IPS-18a (cell line): ENCODE results near the gene MAD1L1.
"Not testable (repeated sequence)": the region's sequence is repeated elsewhere in the genome, so short reads cannot be mapped to it uniquely, and the experiment has no call there.

Experiments used
- H3K27ac ChIP-seq: one replicate; pipeline ENCODE4 v1.5.1; 2013; ENCODE audit warnings: low read length
- H3K27me3 ChIP-seq: one replicate; pipeline ENCODE4 v1.6.1; 2013; ENCODE audit warnings: mild to moderate bottlenecking, low read length; ENCODE audit not compliant: control insufficient read depth, insufficient read depth
- H3K36me3 ChIP-seq: one replicate; pipeline ENCODE4 v1.6.1; 2013; ENCODE audit warnings: low read depth, low read length; ENCODE audit not compliant: control insufficient read depth
- H3K4me1 ChIP-seq: one replicate; pipeline ENCODE4 v1.6.1; 2013; ENCODE audit warnings: low read depth, low read length; ENCODE audit not compliant: control insufficient read depth
- H3K4me3 ChIP-seq: one replicate; pipeline ENCODE4 v1.5.1; 2013; ENCODE audit warnings: low read length
- H3K9ac ChIP-seq: one replicate; pipeline ENCODE4 v1.6.1; 2013; ENCODE audit warnings: mild to moderate bottlenecking, low read length, moderate library complexity
- H3K9me3 ChIP-seq: one replicate; pipeline ENCODE4 v1.6.1; 2013; ENCODE audit warnings: low read depth, low read length; ENCODE audit not compliant: control insufficient read depth

The MAD1L1 gene

GRCh38 chr7:2165610-2166594 lies 66.8 kb downstream of the MAD1L1 start:
- Histone ChIP-seq H3K27me3 (no peaks in the 10 kb centered on the region), H3K27ac (no peak overlapping the region), H3K4me3 (no peak overlapping the region), H3K9ac (no peak overlapping the region), H3K36me3 (no peaks in the 10 kb centered on the region), H3K9me3 (no peaks in the 10 kb centered on the region), H3K4me1 (peaks cover 15% of the 10 kb centered on the region)

GRCh38 chr7:2165239-2165609 lies 67.5 kb downstream of the MAD1L1 start:
- H3K9ac ChIP-seq, result no peak overlapping the region
- no peak overlapping the region for H3K4me3 ChIP-seq
- H3K4me1 ChIP-seq, result peaks cover 15% of the 10 kb centered on the region
- no peaks in the 10 kb centered on the region for H3K9me3 ChIP-seq
- H3K27ac ChIP-seq, result no peak overlapping the region
- no peaks in the 10 kb centered on the region for H3K36me3 ChIP-seq
- no peaks in the 10 kb centered on the region for H3K27me3 ChIP-seq

- Histone ChIP-seq H3K4me1 (peaks cover 19% of the 10 kb centered on the region), H3K4me3 (no peak overlapping the region), H3K9me3 (no peaks in the 10 kb centered on the region), H3K36me3 (no peaks in the 10 kb centered on the region), H3K9ac (no peak overlapping the region), H3K27ac (no peak overlapping the region), H3K27me3 (no peaks in the 10 kb centered on the region)
Observed at GRCh38 chr7:2164646-2165045, 68.1 kb downstream of the MAD1L1 start.

GRCh38 chr7:2163600-2164555 lies 68.9 kb downstream of the MAD1L1 start:
- Histone ChIP-seq H3K27me3 (no peaks in the 10 kb centered on the region), H3K9ac (no peak overlapping the region), H3K4me1 (peaks cover 22% of the 10 kb centered on the region), H3K36me3 (no peaks in the 10 kb centered on the region), H3K27ac (no peak overlapping the region), H3K4me3 (no peak overlapping the region), H3K9me3 (no peaks in the 10 kb centered on the region)

DNA sequence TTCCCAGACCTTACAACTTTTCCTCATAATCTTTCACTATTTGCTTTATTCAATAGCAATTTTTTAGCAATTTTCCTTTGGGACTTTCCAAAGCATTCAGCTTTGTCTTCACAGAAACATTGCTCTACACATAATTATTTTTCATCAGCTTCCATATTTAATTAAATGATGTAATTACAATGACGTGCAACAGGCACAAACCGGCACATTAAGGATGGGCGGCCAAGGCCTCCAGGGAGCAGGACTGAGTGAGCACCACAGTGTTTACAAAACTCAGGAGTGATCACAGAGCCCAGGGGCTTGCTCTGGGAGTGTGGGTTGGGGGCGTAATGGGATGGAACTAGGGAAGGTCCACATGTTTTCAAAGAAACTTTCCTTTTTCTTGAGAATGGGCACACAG lies 69.8 kb downstream of the MAD1L1 start:
- H3K9ac ChIP-seq, result no peak overlapping the region
- H3K36me3 ChIP-seq, result no peaks in the 10 kb centered on the region
- peaks cover 22% of the 10 kb centered on the region for H3K4me1 ChIP-seq
- no peak overlapping the region for H3K27ac ChIP-seq
- no peak overlapping the region for H3K4me3 ChIP-seq
- H3K27me3 ChIP-seq, result no peaks in the 10 kb centered on the region
- no peaks in the 10 kb centered on the region for H3K9me3 ChIP-seq

DNA sequence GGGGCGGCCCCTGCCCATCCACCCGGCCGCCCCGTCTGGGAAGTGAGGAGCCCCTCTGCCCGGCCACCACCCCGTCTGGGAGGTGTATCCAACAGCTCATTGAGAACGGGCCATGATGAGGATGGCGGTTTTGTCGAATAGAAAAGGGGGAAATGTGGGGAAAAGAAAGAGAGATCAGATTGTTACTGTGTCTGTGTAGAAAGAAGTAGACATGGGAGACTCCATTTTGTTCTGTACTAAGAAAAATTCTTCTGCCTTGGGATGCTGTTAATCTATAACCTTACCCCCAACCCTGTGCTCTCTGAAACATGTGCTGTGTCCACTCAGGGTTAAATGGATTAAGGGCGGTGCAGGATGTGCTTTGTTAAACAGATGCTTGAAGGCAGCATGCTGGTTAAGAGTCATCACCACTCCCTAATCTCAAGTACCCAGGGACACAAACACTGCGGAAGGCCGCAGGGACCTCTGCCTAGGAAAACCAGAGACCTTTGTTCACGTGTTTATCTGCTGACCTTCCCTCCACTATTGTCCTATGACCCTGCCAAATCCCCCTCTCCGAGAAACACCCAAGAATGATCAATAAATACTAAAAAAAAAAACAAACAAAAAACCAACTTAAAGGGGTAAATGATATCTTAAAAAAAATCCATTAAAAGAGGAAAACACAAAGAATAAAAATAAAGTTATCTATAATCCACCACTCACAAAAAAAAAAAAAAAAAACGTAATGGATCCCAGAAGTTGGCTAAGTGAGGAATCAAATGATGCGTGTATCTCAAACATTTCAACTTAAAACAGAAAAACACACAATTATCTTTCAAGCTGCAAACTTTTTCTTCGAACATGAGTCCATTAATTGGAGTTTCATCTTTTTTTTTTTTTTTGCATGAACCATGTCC lies 70.5 kb downstream of the MAD1L1 start:
- H3K36me3 ChIP-seq, H3K27ac ChIP-seq, H3K27me3 ChIP-seq, H3K9me3 ChIP-seq, H3K9ac ChIP-seq, H3K4me3 ChIP-seq: not testable (repeated sequence)
- H3K4me1 ChIP-seq, result peaks cover 22% of the 10 kb centered on the region

GRCh38 chr7:2159176-2159520 lies 73.6 kb downstream of the MAD1L1 start:
- Histone ChIP-seq H3K36me3 (no peaks in the 10 kb centered on the region), H3K4me3 (no peak overlapping the region), H3K9me3 (no peaks in the 10 kb centered on the region), H3K27ac (peak overlapping the region; percentile 5), H3K9ac (no peak overlapping the region), H3K4me1 (peaks cover 22% of the 10 kb centered on the region), H3K27me3 (no peaks in the 10 kb centered on the region)

DNA sequence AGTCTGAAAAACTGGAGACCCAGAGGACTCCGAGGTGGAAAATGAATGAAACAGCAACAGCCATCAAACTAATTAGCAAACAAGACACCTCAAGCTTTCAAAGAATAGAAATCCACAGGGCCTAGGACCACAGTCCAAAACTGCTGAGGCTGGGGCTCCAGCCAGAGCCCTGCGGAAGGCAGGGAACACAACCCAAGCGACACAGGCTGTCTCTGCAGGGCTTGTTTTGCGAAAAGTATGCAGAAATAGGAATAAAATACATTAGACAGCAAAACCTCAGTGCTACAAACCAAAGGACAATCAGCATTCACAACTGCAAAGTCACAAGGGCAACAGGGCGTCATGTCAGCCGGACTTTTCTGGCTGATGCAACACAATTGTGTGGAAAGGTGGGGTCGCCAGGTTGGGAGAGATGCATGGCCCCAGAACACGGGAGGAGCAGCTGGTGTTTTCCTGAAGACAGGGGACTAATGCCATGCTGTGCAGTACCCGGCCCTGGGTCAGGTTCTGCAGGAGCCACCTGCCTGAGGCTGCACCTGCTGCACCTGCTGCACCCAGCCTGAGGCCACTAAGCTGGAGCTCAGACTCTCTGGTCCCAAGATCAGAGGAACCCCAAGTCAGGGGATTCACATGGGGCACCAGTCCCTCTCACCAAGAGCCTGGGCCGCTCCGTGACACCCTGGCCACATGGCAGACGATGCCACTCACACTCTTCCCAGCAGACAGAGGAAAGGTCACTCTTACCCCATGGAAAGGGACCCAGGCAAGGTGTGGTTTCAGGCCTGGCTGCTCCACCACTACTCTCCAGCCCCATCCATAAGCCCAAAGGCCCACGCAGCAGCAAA lies 74.2 kb downstream of the MAD1L1 start:
- Histone ChIP-seq H3K9ac (no peak overlapping the region), H3K9me3 (no peaks in the 10 kb centered on the region), H3K27ac (peak overlapping the region; percentile 5), H3K4me1 (peaks cover 17% of the 10 kb centered on the region), H3K27me3 (no peaks in the 10 kb centered on the region), H3K36me3 (no peaks in the 10 kb centered on the region), H3K4me3 (no peak overlapping the region)

- Histone ChIP-seq H3K4me1 (peaks cover 9% of the 10 kb centered on the region), H3K4me3 (no peak overlapping the region), H3K9ac (no peak overlapping the region), H3K27me3 (no peaks in the 10 kb centered on the region), H3K9me3 (no peaks in the 10 kb centered on the region), H3K36me3 (no peaks in the 10 kb centered on the region), H3K27ac (no peak overlapping the region)
Observed at GRCh38 chr7:2157473-2158279, 75.1 kb downstream of the MAD1L1 start.
